A549 (cell line): Measurements from ENCODE around the gene HRH4. TPM values are rescaled to one million over a fixed set of nuclear protein-coding genes. Genes with fewer than 3 reads are reported as not detected.

Experiments used
- ATAC-seq, 2 experiments: fragments of 200-7000 bp in 1 of 2; fragments of >200 bp in 1 of 2; cut with Nextera tagmentation in 1 of 2; cut with Tn5 transposase in 1 of 2; 3 replicates each; pipeline versions ENCODE4 v1.8.0 to v1.9.1; 2018 to 2020; ENCODE audit warnings: mild to moderate bottlenecking in 1 of 2, moderate library complexity in 1 of 2
- CTCF ChIA-PET: fragments of 300-600 bp; sonication (Branson Sonifier 250); formaldehyde crosslinking; extraction: SDS; loops from one replicate; lab custom pipeline; 2021; ENCODE audit warnings: antibody characterized with exemption, inconsistent platforms; lab: Yijun Ruan, JAX
- POLR2A ChIA-PET: fragments of 350-600 bp; formaldehyde crosslinking; extraction: SDS; loops from one replicate; lab custom pipeline; 2021; ENCODE audit warnings: antibody characterized with exemption, inconsistent platforms; lab: Yijun Ruan, JAX
- DNase-seq, 2 experiments: peaks; one replicate each; pipeline versions ENCODE4 v3.0.0 to v3.0.0-alpha.2; 2011 to 2016; ENCODE audit warnings: low read depth in 1 of 2, low spot score in 1 of 2
- FAIRE-seq: peaks from 2 replicates; lab custom pipeline; 2011; peaks lifted over from hg19 to GRCh38; lab: Jason Lieb, UNC
- H3K27ac ChIP-seq, 2 experiments: fragments of >200 bp; sonication (Bioruptor Twin); formaldehyde crosslinking; 3 replicates each; pipeline ENCODE4 v1.5.1; 2016 to 2017
- H3K4me1 ChIP-seq: fragments of >200 bp; sonication (Bioruptor Twin); formaldehyde crosslinking; 3 replicates; pipeline ENCODE4 v1.6.1; 2016
- H3K4me2 ChIP-seq: fragments of >200 bp; sonication (Bioruptor Twin); formaldehyde crosslinking; 3 replicates; pipeline ENCODE4 v1.6.1; 2016
- H3K4me3 ChIP-seq: fragments of >200 bp; sonication (Bioruptor Twin); formaldehyde crosslinking; 3 replicates; pipeline ENCODE4 v1.5.1; 2016
- H3K9me3 ChIP-seq: fragments of >200 bp; sonication (Bioruptor Twin); formaldehyde crosslinking; 3 replicates; pipeline ENCODE4 v1.6.1; 2016
- BHLHE40 ChIP-seq: IDR thresholded peaks from 2 replicates; pipeline ENCODE4 v1.6.1; 2012; ENCODE audit warnings: low read depth, low read length, inconsistent platforms
- CBX2 ChIP-seq: fragments of 200-600 bp; sonication (generic); IDR thresholded peaks from 2 replicates; pipeline ENCODE4 v1.6.1; 2016; ENCODE audit warnings: low read depth, mild to moderate bottlenecking, borderline replicate concordance
- CHD4 ChIP-seq: fragments of 200-600 bp; sonication (generic); IDR thresholded peaks from 2 replicates; pipeline ENCODE4 v1.6.1; 2016; ENCODE audit warnings: antibody characterized with exemption, mild to moderate bottlenecking, borderline replicate concordance
- EHMT2 ChIP-seq: fragments of 200-600 bp; sonication (generic); IDR thresholded peaks from 2 replicates; pipeline ENCODE4 v1.6.1; 2016; ENCODE audit warnings: antibody characterized with exemption, low read depth, mild to moderate bottlenecking, moderate library complexity
- EP300 ChIP-seq, 2 experiments: fragments of >200 bp; sonication (Bioruptor Twin); formaldehyde crosslinking; IDR thresholded peaks; 2 replicates in 1 of 2; 3 replicates in 1 of 2; pipeline ENCODE4 v1.6.1; 2016 to 2017
- HDAC2 ChIP-seq: fragments of 200-600 bp; sonication (generic); IDR thresholded peaks from 2 replicates; pipeline ENCODE4 v1.6.1; 2016
- HEYL ChIP-seq: fragments of 250-450 bp; sonication (Bioruptor Pico); IDR thresholded peaks from 2 replicates; pipeline ENCODE4 v1.8.0; 2021; ENCODE audit warnings: mild to moderate bottlenecking, moderate library complexity
- HMGXB4 ChIP-seq: fragments of 250-450 bp; sonication (Bioruptor Pico); IDR thresholded peaks from 2 replicates; pipeline ENCODE4 v1.5.0; 2021; ENCODE audit warnings: mild to moderate bottlenecking, moderate library complexity, borderline replicate concordance
- HOXA7 ChIP-seq: fragments of 250-450 bp; sonication (Bioruptor Pico); IDR thresholded peaks from 2 replicates; pipeline ENCODE4 v1.5.0; 2020; ENCODE audit warnings: mild to moderate bottlenecking, moderate library complexity
- HOXB13 ChIP-seq: fragments of 250-450 bp; sonication (Bioruptor Pico); IDR thresholded peaks from 2 replicates; pipeline ENCODE4 v1.5.0; 2020; ENCODE audit warnings: low read depth, mild to moderate bottlenecking, moderate library complexity
- KDM1A ChIP-seq: fragments of 200-600 bp; sonication (generic); IDR thresholded peaks from 2 replicates; pipeline ENCODE4 v1.6.1; 2016; ENCODE audit warnings: low read depth, mild to moderate bottlenecking
- MYC ChIP-seq: IDR thresholded peaks from 2 replicates; pipeline ENCODE4 v1.6.1; 2012; ENCODE audit warnings: mild to moderate bottlenecking, inconsistent platforms, low read length, improper control_type of control experiment, borderline replicate concordance
- NFE2L2 ChIP-seq: fragments of 150-350 bp; conservative IDR thresholded peaks from 2 replicates; pipeline ENCODE4 v1.6.1; 2014; ENCODE audit warnings: low read length
- NPAS2 ChIP-seq: fragments of 250-450 bp; sonication (Bioruptor Pico); IDR thresholded peaks from 2 replicates; pipeline ENCODE4 v1.8.0; 2022; ENCODE audit warnings: mild to moderate bottlenecking, moderate library complexity, borderline replicate concordance
- NR3C1 ChIP-seq: fragments of >200 bp; sonication (Bioruptor Twin); formaldehyde crosslinking; IDR thresholded peaks from 3 replicates; pipeline ENCODE4 v1.6.1; 2017
- PBX3 ChIP-seq: IDR thresholded peaks from 2 replicates; pipeline ENCODE4 v1.6.1; 2012
- POLR2AphosphoS2 ChIP-seq: conservative IDR thresholded peaks from 2 replicates; pipeline ENCODE4 v1.6.1; 2012; ENCODE audit warnings: low read length, improper control_type of control experiment, inconsistent platforms
- RAD21 ChIP-seq, 2 experiments: fragments of >200 bp in 1 of 2; sonication (Bioruptor Twin) in 1 of 2; formaldehyde crosslinking in 1 of 2; IDR thresholded peaks in 1 of 2; conservative IDR thresholded peaks in 1 of 2; 2 replicates in 1 of 2; 3 replicates in 1 of 2; pipeline ENCODE4 v1.6.1; 2012 to 2018; ENCODE audit warnings: inconsistent platforms in 1 of 2
- RARB ChIP-seq: fragments of 250-450 bp; sonication (Bioruptor Pico); IDR thresholded peaks from 2 replicates; pipeline ENCODE4 v1.8.0; 2021; ENCODE audit warnings: mild to moderate bottlenecking, moderate library complexity
- RCOR1 ChIP-seq: fragments of 150-350 bp; IDR thresholded peaks from 2 replicates; pipeline ENCODE4 v1.6.1; 2014; ENCODE audit warnings: antibody characterized with exemption, low read length, low read depth
- REST ChIP-seq: fragments of 200-600 bp; sonication (generic); IDR thresholded peaks from 2 replicates; pipeline ENCODE4 v1.6.1; 2016; ENCODE audit warnings: antibody characterized with exemption, mild to moderate bottlenecking, moderate library complexity
- SMC3 ChIP-seq: fragments of >200 bp; sonication (Bioruptor Twin); formaldehyde crosslinking; IDR thresholded peaks from 3 replicates; pipeline ENCODE4 v1.6.1; 2018; ENCODE audit warnings: inconsistent platforms
- SREBF2 ChIP-seq: fragments of 450-650 bp; IDR thresholded peaks from 2 replicates; pipeline ENCODE4 v1.6.1; 2014; ENCODE audit warnings: mild to moderate bottlenecking, moderate library complexity
- TP53 ChIP-seq: fragments of 250-450 bp; sonication (Bioruptor Pico); IDR thresholded peaks from 2 replicates; pipeline ENCODE4 v1.5.0; 2021; ENCODE audit warnings: mild to moderate bottlenecking, moderate library complexity
- ZC3H11A ChIP-seq: fragments of 450-650 bp; IDR thresholded peaks from 2 replicates; pipeline ENCODE4 v1.6.1; 2014; ENCODE audit warnings: antibody characterized with exemption, mild to moderate bottlenecking
- ZFP36 ChIP-seq: fragments of 450-650 bp; IDR thresholded peaks from 2 replicates; pipeline ENCODE4 v1.6.1; 2014; ENCODE audit warnings: borderline replicate concordance; ENCODE audit not compliant: partially characterized antibody
- ZNF302 ChIP-seq: fragments of 250-450 bp; sonication (Bioruptor Pico); IDR thresholded peaks from 2 replicates; pipeline ENCODE4 v1.9.0; 2021; ENCODE audit warnings: inconsistent platforms, mild to moderate bottlenecking, moderate library complexity
- ZSCAN20 ChIP-seq: fragments of 250-450 bp; sonication (Bioruptor Pico); IDR thresholded peaks from 2 replicates; pipeline ENCODE4 v1.8.0; 2022; ENCODE audit warnings: mild to moderate bottlenecking, moderate library complexity
- WGBS: methylation state at CpG from one replicate; pipeline ENCODE4 v1.1.6; 2017; ENCODE audit errors: missing lambda C conversion rate; 5-methylcytosine and 5-hydroxymethylcytosine counted together
- polyA plus RNA-seq, 4 experiments: library from polyadenylated mRNA; depleted of rRNA in 3 of 4; stranded (reverse); fragments of >200 nt; fragmentation: RNase III in 1 of 4; extraction: RNeasy Plus Mini Kit Qiagen cat#74134 plus additional on column Dnase treatment in 1 of 4; gene quantifications; 2 replicates in 3 of 4; 3 replicates in 1 of 4; pipeline ENCODE4 v1.2.3, GENCODE V29; 2011 to 2017
- TF ChIP-seq, protein P1 (sequence below): fragments of 450-650 bp; IDR thresholded peaks from 2 replicates; pipeline ENCODE4 v1.6.1; 2014; ENCODE audit warnings: antibody characterized with exemption

HRH4 gene
- polyA plus RNA-seq, 2 of the 4 experiments (the other 2 are of a cell fraction) = 0.04 to 0.08 TPM

GRCh38 chr18:24465486-24465885, 5.0 kb downstream of the HRH4 start:
- ChIA-PET CTCF (no interaction called here), POLR2A (no interaction called here)
- DNase-seq = no peak
- no peak for ATAC-seq
- Histone ChIP-seq H3K4me1 (no peaks in the 10 kb centered on the region), H3K4me2 (no peak overlapping the region), H3K9me3 (no peaks in the 10 kb centered on the region), H3K27ac (no peak overlapping the region), H3K4me3 (no peak overlapping the region)
- TF ChIP-seq BHLHE40 (no peak), TP53 (no peak), EHMT2 (no peak), CHD4 (no peak), HEYL (no peak), CBX2 (no peak), NR3C1 (no peak), ZC3H11A (no peak), NPAS2 (CRISPR knock-in tag) (no peak), EP300 (IDR thresholded peaks at IDR 0.05) (no peak), POLR2AphosphoS2 (no peak), ZNF302 (no peak), HOXB13 (no peak), ZFP36 (no peak), SREBF2 (no peak), PBX3 (no peak), NFE2L2 (no peak), KDM1A (no peak), RARB (CRISPR knock-in tag) (no peak)
- 59% methylated on average over 7 of the region's 7 CpGs for WGBS
- FAIRE-seq = no peak

- ChIA-PET CTCF (interaction anchor here (1.4 kb wide), 1 partner anchor 22 kb away, joined by 5 read pairs; no protein-coding TSS in a partner anchor), POLR2A (no interaction called here)
- H3K4me3 ChIP-seq = no peak overlapping the region
- no peak for TF ChIP-seq EHMT2
- TF ChIP-seq HDAC2 = no peak
- TF ChIP-seq REST = no peak
- TF ChIP-seq, protein P1, sequence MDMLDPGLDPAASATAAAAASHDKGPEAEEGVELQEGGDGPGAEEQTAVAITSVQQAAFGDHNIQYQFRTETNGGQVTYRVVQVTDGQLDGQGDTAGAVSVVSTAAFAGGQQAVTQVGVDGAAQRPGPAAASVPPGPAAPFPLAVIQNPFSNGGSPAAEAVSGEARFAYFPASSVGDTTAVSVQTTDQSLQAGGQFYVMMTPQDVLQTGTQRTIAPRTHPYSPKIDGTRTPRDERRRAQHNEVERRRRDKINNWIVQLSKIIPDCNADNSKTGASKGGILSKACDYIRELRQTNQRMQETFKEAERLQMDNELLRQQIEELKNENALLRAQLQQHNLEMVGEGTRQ = no peak
- no peak for TF ChIP-seq SMC3
- TF ChIP-seq ZSCAN20 = no peak
- no peak for TF ChIP-seq RCOR1
- TF ChIP-seq TP53 = no peak
- TF ChIP-seq HOXA7 (CRISPR knock-in tag) = no peak
- no peak for TF ChIP-seq HMGXB4 (CRISPR knock-in tag)
- TF ChIP-seq MYC = no peak
- TF ChIP-seq RAD21 (conservative IDR thresholded peaks at IDR 0.05 in 1 of 2, IDR thresholded peaks at IDR 0.05 in 1 of 2) = no peak
- TF ChIP-seq ZFP36 = no peak
- no peak for TF ChIP-seq NR3C1
- no peaks in the 10 kb centered on the region for H3K9me3 ChIP-seq
- H3K4me2 ChIP-seq = no peak overlapping the region
- H3K27ac ChIP-seq = no peak overlapping the region
- ATAC-seq (no peak), FAIRE-seq (no peak), DNase-seq (no peak)
- no peaks in the 10 kb centered on the region for H3K4me1 ChIP-seq
- 43% methylated on average over 2 of the region's 2 CpGs for WGBS
These were observed 6.3 kb downstream of the HRH4 start for GRCh38 chr18:24466771-24467170.
